Panc1 (cell line): ENCODE data around the gene AHNAK. TPM values are rescaled to one million over a fixed set of nuclear protein-coding genes. Genes with fewer than 3 reads are reported as not detected.
"Not testable (repeated sequence)": the region's sequence is repeated elsewhere in the genome, so short reads cannot be mapped to it uniquely, and the experiment has no call there.

ENCODE experiments used
- ATAC-seq: fragments of 200-7000 bp; cut with Tn5 transposase; 2 replicates; pipeline ENCODE4 v1.9.1; 2020; ENCODE audit warnings: mild to moderate bottlenecking, moderate library complexity
- BruUV-seq: library from RNA; stranded (reverse); fragments of 400-500 nt; replicated peaks from 2 replicates; lab custom pipeline; 2021; lab: Mats Ljungman, UMichigan
- CTCF ChIA-PET: fragments of 300-600 bp; sonication (Branson Sonifier 250); formaldehyde crosslinking; loops from one replicate; lab custom pipeline; 2022; ENCODE audit warnings: antibody characterized with exemption; lab: Charles Lee
- POLR2A ChIA-PET: fragments of 300-600 bp; sonication (Branson Sonifier 250); formaldehyde crosslinking; loops from one replicate; lab custom pipeline; 2022; ENCODE audit warnings: antibody characterized with exemption; lab: Charles Lee
- DNase-seq: peaks from one replicate; pipeline ENCODE4 v3.0.0-alpha.2; 2010; ENCODE audit warnings: low read depth, low spot score
- H3K27ac ChIP-seq: 2 replicates; pipeline ENCODE4 v1.5.1; 2011; ENCODE audit warnings: mild to moderate bottlenecking, low read length, inconsistent platforms
- H3K27me3 ChIP-seq: fragments of 200-500 bp; sonication (Bioruptor generic); 2 replicates; pipeline ENCODE4 v1.6.0; 2014; ENCODE audit warnings: low read length, inconsistent platforms; ENCODE audit not compliant: control insufficient read depth, insufficient read depth
- H3K36me3 ChIP-seq: fragments of 200-500 bp; sonication (Bioruptor generic); 2 replicates; pipeline ENCODE4 v1.5.1; 2014; ENCODE audit warnings: inconsistent platforms, mild to moderate bottlenecking, low read length, moderate library complexity; ENCODE audit not compliant: control insufficient read depth, insufficient read depth
- H3K4me1 ChIP-seq: 2 replicates; pipeline ENCODE4 v1.5.1; 2011; ENCODE audit warnings: inconsistent platforms, mild to moderate bottlenecking, low read length, moderate library complexity; ENCODE audit not compliant: control insufficient read depth, insufficient read depth
- H3K4me3 ChIP-seq, 2 experiments: 2 replicates each; pipeline ENCODE4 v1.5.1; 2011 to 2012; ENCODE audit warnings: low read depth in 2 of 2, low read length in 2 of 2, mild to moderate bottlenecking in 2 of 2, inconsistent platforms in 1 of 2, moderate library complexity in 1 of 2
- H3K9me3 ChIP-seq: fragments of 200-500 bp; sonication (Bioruptor generic); 2 replicates; pipeline ENCODE4 v1.5.1; 2014; ENCODE audit warnings: low read depth, mild to moderate bottlenecking, inconsistent platforms, low read length, moderate library complexity; ENCODE audit not compliant: control insufficient read depth, insufficient read depth
- POLR2AphosphoS5 ChIP-seq: IDR thresholded peaks from 2 replicates; pipeline ENCODE4 v1.6.1; 2012; ENCODE audit warnings: mild to moderate bottlenecking, low read depth, low read length, moderate library complexity
- SIN3A ChIP-seq: IDR thresholded peaks from 2 replicates; pipeline ENCODE4 v1.6.1; 2012; ENCODE audit warnings: low read depth, mild to moderate bottlenecking, low read length, moderate library complexity, borderline replicate concordance; ENCODE audit not compliant: insufficient read depth
- TCF7L2 ChIP-seq: IDR thresholded peaks from 2 replicates; pipeline ENCODE4 v1.6.1; 2011; ENCODE audit warnings: mild to moderate bottlenecking, low read depth, low read length, inconsistent platforms
- in situ Hi-C: cut with HindIII; loops from 2 replicates; pipeline ENCODE4 v1.10.0; 2016; ENCODE audit warnings: low sequenced_read_pairs, low pct_unique_long_range_greater_than_20kb
- intact Hi-C: fragments of 100-400 bp; cut with micrococcal nuclease; formaldehyde crosslinking; loops from one replicate; pipeline ENCODE4 v1.10.0; 2022; ENCODE audit not compliant: unreplicated experiment
- total RNA-seq: library from RNA; stranded (reverse); gene quantifications from one replicate; pipeline ENCODE4 v1.2.1, GENCODE V29; 2021; ENCODE audit not compliant: unreplicated experiment
- TF ChIP-seq, protein P1 (sequence below), 2 experiments: IDR thresholded peaks; 2 replicates each; pipeline ENCODE4 v1.6.1; 2011 to 2012; ENCODE audit warnings: low read depth in 2 of 2, control low read depth in 1 of 2, low read length in 1 of 2, mild to moderate bottlenecking in 1 of 2, moderate library complexity in 1 of 2; ENCODE audit not compliant: insufficient read depth in 1 of 2
- TF ChIP-seq, protein P2 (sequence below): fragments of 450-650 bp; IDR thresholded peaks from 2 replicates; pipeline ENCODE4 v1.5.1; 2017; ENCODE audit warnings: mild to moderate bottlenecking

Gene AHNAK
- total RNA-seq, 1 experiment from 2014 or later = 844 TPM

DNA sequence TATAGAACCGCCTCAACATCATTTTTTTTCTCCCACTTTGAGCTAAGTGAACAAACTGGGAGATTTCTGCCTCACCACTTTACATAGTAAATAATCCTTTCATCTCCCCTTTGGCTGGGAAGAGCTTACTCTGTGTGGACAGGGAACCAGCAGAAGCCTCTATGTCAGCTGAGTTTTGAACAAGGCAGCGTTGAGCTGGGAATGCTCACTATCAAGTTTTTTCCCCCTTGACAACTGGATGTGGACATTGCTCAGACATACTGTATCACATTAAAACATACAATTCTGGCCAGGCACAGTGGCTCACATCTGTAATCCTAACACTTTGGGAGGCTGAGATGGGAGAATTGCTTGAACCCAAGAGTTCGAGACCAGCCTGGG lies 46.0 kb downstream of the AHNAK start:
- Histone ChIP-seq H3K27ac (peak overlapping the region; percentile 99), H3K9me3 (no peaks in the 10 kb centered on the region), H3K27me3 (no peaks in the 10 kb centered on the region), H3K4me1 (peaks cover 63% of the 10 kb centered on the region), H3K36me3 (no peaks in the 10 kb centered on the region), H3K4me3 (no peak overlapping the region)
- intact Hi-C loops = no loop called here
- in situ Hi-C loops = no loop called here
- ATAC-seq = no peak
- ChIA-PET CTCF (interaction anchor here (1.3 to 1.7 kb wide), 2 partner anchors 43 to 76 kb away, joined by 4 to 5 read pairs; no protein-coding TSS in a partner anchor), POLR2A (no interaction called here)
- no peak for TF ChIP-seq SIN3A
- TF ChIP-seq, protein P1, sequence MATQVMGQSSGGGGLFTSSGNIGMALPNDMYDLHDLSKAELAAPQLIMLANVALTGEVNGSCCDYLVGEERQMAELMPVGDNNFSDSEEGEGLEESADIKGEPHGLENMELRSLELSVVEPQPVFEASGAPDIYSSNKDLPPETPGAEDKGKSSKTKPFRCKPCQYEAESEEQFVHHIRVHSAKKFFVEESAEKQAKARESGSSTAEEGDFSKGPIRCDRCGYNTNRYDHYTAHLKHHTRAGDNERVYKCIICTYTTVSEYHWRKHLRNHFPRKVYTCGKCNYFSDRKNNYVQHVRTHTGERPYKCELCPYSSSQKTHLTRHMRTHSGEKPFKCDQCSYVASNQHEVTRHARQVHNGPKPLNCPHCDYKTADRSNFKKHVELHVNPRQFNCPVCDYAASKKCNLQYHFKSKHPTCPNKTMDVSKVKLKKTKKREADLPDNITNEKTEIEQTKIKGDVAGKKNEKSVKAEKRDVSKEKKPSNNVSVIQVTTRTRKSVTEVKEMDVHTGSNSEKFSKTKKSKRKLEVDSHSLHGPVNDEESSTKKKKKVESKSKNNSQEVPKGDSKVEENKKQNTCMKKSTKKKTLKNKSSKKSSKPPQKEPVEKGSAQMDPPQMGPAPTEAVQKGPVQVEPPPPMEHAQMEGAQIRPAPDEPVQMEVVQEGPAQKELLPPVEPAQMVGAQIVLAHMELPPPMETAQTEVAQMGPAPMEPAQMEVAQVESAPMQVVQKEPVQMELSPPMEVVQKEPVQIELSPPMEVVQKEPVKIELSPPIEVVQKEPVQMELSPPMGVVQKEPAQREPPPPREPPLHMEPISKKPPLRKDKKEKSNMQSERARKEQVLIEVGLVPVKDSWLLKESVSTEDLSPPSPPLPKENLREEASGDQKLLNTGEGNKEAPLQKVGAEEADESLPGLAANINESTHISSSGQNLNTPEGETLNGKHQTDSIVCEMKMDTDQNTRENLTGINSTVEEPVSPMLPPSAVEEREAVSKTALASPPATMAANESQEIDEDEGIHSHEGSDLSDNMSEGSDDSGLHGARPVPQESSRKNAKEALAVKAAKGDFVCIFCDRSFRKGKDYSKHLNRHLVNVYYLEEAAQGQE (IDR thresholded peaks at IDR 0.05; ENCODE audit: insufficient read depth in 1 of 2, low read depth in 2 of 2, low read length in 1 of 2) = no peak
- no peak for TF ChIP-seq POLR2AphosphoS5
- no peak for TF ChIP-seq TCF7L2
- TF ChIP-seq, protein P2, sequence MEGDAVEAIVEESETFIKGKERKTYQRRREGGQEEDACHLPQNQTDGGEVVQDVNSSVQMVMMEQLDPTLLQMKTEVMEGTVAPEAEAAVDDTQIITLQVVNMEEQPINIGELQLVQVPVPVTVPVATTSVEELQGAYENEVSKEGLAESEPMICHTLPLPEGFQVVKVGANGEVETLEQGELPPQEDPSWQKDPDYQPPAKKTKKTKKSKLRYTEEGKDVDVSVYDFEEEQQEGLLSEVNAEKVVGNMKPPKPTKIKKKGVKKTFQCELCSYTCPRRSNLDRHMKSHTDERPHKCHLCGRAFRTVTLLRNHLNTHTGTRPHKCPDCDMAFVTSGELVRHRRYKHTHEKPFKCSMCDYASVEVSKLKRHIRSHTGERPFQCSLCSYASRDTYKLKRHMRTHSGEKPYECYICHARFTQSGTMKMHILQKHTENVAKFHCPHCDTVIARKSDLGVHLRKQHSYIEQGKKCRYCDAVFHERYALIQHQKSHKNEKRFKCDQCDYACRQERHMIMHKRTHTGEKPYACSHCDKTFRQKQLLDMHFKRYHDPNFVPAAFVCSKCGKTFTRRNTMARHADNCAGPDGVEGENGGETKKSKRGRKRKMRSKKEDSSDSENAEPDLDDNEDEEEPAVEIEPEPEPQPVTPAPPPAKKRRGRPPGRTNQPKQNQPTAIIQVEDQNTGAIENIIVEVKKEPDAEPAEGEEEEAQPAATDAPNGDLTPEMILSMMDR = no peak
- DNase-seq = no peak
- no TSS peak for BruUV-seq

DNA sequence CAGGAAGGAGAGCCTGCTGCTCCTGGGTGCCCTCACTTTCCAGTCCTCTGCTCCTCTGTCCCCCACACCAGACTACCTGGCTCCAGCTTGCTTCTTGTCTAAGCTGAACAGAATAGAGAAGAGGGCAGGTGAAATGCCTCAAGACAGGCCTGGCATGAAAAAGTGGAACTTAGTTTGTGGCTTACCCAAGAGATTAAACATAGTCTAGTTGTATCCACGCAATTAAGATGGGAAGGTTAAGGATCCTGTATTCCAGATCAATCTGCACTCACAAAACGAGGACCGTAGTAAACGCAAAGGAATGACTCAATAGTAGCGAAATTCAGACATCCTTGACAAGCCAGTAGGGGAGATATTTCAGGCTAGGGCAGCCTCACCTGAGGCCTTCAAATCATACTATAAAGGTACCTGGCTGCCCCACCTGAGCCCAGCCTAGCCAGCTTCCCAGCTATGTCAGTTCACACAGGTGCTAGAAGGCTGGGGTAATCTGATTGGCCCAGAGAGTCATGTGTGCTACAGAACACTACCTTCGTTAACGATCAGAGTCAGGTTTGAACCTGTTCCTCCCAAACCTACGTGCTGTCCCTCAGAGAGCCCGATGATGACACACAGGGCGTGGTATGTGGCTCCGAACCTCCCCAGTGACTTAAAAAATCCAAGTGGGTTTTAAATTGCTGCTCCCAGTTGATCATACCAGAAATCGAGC lies 46.5 kb downstream of the AHNAK start:
- BruUV-seq = no TSS peak
- intact Hi-C loops (no loop called here), in situ Hi-C loops (no loop called here)
- Histone ChIP-seq H3K9me3 (no peaks in the 10 kb centered on the region), H3K4me3 (no peak overlapping the region), H3K27me3 (no peaks in the 10 kb centered on the region), H3K36me3 (no peaks in the 10 kb centered on the region), H3K4me1 (peaks cover 57% of the 10 kb centered on the region), H3K27ac (peak overlapping the region; percentile 99)
- POLR2A ChIA-PET = no interaction called here
- DNase-seq (no peak), ATAC-seq (peak; percentile 2; the same call in 1 of the 2 replicates)
- no peak for TF ChIP-seq SIN3A
- TF ChIP-seq, protein P2 = no peak
- TF ChIP-seq POLR2AphosphoS5 = no peak
- TF ChIP-seq, protein P1 (IDR thresholded peaks at IDR 0.05; ENCODE audit: insufficient read depth in 1 of 2, low read depth in 2 of 2, low read length in 1 of 2) = no peak
- no peak for TF ChIP-seq TCF7L2
- CTCF ChIA-PET = interaction anchor here (1.3 to 1.7 kb wide), 2 partner anchors 43 to 75 kb away, joined by 4 to 5 read pairs; no protein-coding TSS in a partner anchor

DNA sequence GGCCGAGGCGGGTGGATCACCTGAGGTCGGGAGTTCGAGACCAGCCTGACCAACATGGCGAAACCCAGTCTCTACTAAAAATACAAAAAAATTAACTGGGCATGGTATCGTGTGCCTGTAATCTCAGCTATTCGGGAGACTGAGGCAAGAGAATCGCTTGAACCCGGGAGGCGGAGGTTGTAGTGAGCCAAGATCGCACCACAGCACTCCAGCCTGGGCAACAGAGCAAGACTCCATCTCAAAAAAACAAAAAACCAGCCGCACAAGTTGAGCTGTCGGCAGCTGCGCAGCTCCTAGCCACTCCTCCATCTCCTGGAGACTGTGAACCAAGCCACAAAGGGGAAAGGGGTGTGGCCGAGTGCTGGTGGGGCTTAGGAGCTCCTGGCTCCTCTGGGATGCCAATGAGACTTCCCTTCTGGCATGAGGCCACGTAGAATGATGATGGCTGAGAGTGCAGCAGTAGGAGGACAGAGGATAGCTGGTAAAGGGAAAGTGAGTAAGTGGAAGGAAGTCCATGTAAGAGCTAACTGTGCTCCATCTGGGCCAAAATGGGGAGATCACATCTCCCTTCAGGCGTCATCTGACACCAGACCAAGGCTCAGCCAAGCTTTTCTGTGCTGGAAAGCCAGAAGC lies 47.2 kb downstream of the AHNAK start:
- POLR2A ChIA-PET = interaction anchor here (0.5 kb wide), 1 partner anchor 53 kb away, joined by 11 read pairs; no protein-coding TSS in a partner anchor
- DNase-seq, H3K4me3 ChIP-seq, H3K36me3 ChIP-seq, BruUV-seq, in situ Hi-C loops, intact Hi-C loops, H3K27me3 ChIP-seq, H3K9me3 ChIP-seq: not testable (repeated sequence)
- Histone ChIP-seq H3K4me1 (peaks cover 51% of the 10 kb centered on the region), H3K27ac (peak overlapping the region; percentile 99)
- ATAC-seq = peak; percentile 18; the same call in 1 of the 2 replicates
- CTCF ChIA-PET = interaction anchor here (1.3 kb wide), 1 partner anchor 75 kb away, joined by 5 read pairs; no protein-coding TSS in a partner anchor
